BE2C (cell line): ENCODE results near the gene SOCS2.

Experiments
- DNase-seq: peaks from one replicate; pipeline ENCODE4 v3.0.0-alpha.2; 2020
- H3K27me3 ChIP-seq: fragments of 250-450 bp; sonication (Bioruptor Pico); 2 replicates; pipeline ENCODE4 v1.5.1; 2020; ENCODE audit warnings: mild to moderate bottlenecking
- H3K36me3 ChIP-seq: fragments of 250-450 bp; sonication (Bioruptor Pico); 2 replicates; pipeline ENCODE4 v1.5.1; 2020; ENCODE audit warnings: mild to moderate bottlenecking
- H3K4me1 ChIP-seq: fragments of 250-450 bp; sonication (Bioruptor Pico); 2 replicates; pipeline ENCODE4 v1.5.1; 2020
- H3K4me3 ChIP-seq: 2 replicates; pipeline ENCODE4 v1.5.1; 2011; ENCODE audit warnings: low read depth, low read length
- H3K9me3 ChIP-seq: fragments of 250-450 bp; sonication (Bioruptor Pico); 2 replicates; pipeline ENCODE4 v1.5.1; 2020
- CTCF ChIP-seq: IDR thresholded peaks from 2 replicates; pipeline ENCODE4 v1.5.1; 2012; ENCODE audit warnings: mild to moderate bottlenecking, low read depth, low read length

Gene SOCS2

DNA sequence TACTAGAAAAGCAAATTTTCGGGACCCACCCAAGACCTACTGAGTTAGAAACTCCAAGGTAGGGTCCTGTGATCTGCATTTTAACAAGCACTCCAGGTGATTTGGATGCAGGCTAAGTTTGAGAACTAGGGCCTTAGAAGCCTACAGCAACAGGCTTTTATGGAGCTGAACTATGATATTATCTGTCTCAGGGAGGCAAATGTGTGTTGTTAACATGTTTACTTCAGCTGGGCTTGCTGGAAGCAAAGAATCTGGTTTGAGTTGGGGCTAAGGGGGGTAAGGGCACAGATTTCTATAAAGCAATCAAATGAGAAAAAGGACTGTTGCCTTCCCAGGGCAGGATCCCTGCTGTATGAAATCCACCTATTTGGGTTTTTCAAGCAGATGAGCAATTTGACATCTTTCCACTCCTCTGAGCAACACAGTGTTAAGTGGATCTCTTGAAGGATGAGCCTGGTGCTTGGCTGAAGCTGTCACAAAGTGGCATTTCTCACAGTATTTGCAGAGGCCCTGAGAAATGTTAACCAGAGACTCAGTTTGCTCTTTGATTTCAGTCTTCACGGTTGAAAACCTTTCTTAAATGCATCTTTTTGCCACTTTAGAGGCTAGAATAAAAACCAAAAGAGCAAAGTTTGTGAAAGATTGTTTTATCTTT is 36.2 kb upstream of the SOCS2 start:
- Histone ChIP-seq H3K4me3 (no peak overlapping the region), H3K27me3 (no peaks in the 10 kb centered on the region), H3K4me1 (no peaks in the 10 kb centered on the region), H3K9me3 (no peaks in the 10 kb centered on the region), H3K36me3 (no peaks in the 10 kb centered on the region)
- DNase-seq = no peak
- TF ChIP-seq CTCF = no peak

GRCh38 chr12:93536766-93537488 is 35.5 kb upstream of the SOCS2 start:
- Histone ChIP-seq H3K4me3 (no peak overlapping the region), H3K27me3 (no peaks in the 10 kb centered on the region), H3K36me3 (no peaks in the 10 kb centered on the region), H3K4me1 (no peaks in the 10 kb centered on the region), H3K9me3 (no peaks in the 10 kb centered on the region)
- TF ChIP-seq CTCF = no peak
- DNase-seq = no peak

DNA sequence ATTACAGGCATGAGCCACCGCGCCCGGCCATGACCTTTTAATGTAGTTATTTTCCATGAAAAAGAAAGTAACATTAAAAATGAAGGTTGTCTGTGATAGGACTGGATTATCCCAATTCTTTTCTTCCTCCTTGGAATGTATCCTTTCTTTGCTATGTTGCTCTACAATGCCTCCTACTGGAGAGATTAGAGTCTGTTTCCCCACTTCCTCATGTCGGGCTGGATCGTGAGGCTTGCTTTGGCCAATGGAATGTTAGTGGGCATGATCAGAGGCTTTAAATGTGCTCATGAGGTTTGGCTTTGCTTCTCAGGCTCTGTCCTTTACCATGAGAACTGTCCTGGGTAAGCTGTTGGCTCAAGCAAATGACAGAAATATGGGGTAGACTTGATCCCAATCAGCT is 34.7 kb upstream of the SOCS2 start:
- Histone ChIP-seq H3K27me3 (no peaks in the 10 kb centered on the region), H3K9me3 (no peaks in the 10 kb centered on the region), H3K4me3 (no peak overlapping the region), H3K36me3 (no peaks in the 10 kb centered on the region), H3K4me1 (no peaks in the 10 kb centered on the region)
- peak; percentile 6; the same call in 1 of the 2 replicates for TF ChIP-seq CTCF
- no peak for DNase-seq

DNA sequence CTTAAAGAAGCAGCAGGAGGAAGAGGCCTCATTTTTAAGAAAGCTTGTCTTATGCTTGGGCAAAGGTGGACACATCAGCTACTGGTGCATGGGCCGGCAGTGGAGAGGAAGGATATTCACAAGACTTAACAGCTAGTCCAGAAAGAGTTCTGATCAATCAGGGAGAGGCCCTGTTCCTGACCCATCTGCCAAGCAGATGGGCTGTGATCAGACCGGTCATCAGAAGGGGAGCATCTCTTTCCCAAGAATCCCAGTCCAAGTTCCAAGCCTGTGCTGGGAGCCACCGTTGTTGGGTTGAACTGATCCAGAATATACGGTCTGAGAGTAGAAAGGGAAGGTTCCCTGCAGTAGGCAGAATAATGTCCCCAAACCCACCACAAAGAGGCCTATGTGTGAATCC is 32.7 kb upstream of the SOCS2 start:
- Histone ChIP-seq H3K27me3 (no peaks in the 10 kb centered on the region), H3K4me3 (no peak overlapping the region), H3K4me1 (no peaks in the 10 kb centered on the region), H3K9me3 (no peaks in the 10 kb centered on the region), H3K36me3 (no peaks in the 10 kb centered on the region)
- TF ChIP-seq CTCF = no peak
- no peak for DNase-seq

- H3K27me3 ChIP-seq = no peaks in the 10 kb centered on the region
- no peak for TF ChIP-seq CTCF
- no peaks in the 10 kb centered on the region for H3K9me3 ChIP-seq
- no peak for DNase-seq
- no peak overlapping the region for H3K4me3 ChIP-seq
- H3K36me3 ChIP-seq = no peaks in the 10 kb centered on the region
- H3K4me1 ChIP-seq = no peaks in the 10 kb centered on the region
Observed at GRCh38 chr12:93540466-93540865, 32.0 kb upstream of the SOCS2 start.

- no peaks in the 10 kb centered on the region for H3K27me3 ChIP-seq
- no peak overlapping the region for H3K4me3 ChIP-seq
- no peak for TF ChIP-seq CTCF
- H3K36me3 ChIP-seq = no peaks in the 10 kb centered on the region
- H3K4me1 ChIP-seq = no peaks in the 10 kb centered on the region
- no peaks in the 10 kb centered on the region for H3K9me3 ChIP-seq
- no peak for DNase-seq
Observed at GRCh38 chr12:93541578-93542225, 30.8 kb upstream of the SOCS2 start.
